Stimulated activated CD4-positive, alpha-beta T cell treated with anti-CD3 and anti-CD28 coated beads, Interleukin-12 subunit alpha, Interleukin-12 subunit beta, amount 100 ng/mL, for 24 hours (primary cell): ENCODE data around the gene ST7.

Experiments
- DNase-seq, 2 experiments: peaks; one replicate each; pipeline ENCODE4 v3.0.0-alpha.2; 2020; ENCODE audit warnings: low read depth in 2 of 2

ST7 gene

DNA sequence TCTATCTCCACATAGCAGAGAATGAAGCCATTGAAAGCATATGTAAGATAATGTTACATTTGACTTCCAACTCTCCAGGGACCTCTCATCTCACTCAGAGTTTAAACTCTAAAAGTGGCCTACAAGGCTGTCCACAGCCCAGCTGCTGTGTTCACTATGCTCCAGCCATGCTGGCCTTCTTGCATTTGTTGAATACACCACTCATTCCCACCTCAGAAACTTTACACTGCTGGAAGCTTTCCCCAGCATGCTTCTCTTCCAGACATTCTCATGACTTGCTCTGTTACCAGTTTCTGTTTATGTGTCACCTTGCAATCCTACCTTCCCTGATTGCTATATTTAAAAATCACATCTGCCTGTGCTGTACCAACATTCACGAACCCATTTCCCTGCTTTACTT lies 202.4 kb downstream of the ST7 start:
- no peak for DNase-seq

DNA sequence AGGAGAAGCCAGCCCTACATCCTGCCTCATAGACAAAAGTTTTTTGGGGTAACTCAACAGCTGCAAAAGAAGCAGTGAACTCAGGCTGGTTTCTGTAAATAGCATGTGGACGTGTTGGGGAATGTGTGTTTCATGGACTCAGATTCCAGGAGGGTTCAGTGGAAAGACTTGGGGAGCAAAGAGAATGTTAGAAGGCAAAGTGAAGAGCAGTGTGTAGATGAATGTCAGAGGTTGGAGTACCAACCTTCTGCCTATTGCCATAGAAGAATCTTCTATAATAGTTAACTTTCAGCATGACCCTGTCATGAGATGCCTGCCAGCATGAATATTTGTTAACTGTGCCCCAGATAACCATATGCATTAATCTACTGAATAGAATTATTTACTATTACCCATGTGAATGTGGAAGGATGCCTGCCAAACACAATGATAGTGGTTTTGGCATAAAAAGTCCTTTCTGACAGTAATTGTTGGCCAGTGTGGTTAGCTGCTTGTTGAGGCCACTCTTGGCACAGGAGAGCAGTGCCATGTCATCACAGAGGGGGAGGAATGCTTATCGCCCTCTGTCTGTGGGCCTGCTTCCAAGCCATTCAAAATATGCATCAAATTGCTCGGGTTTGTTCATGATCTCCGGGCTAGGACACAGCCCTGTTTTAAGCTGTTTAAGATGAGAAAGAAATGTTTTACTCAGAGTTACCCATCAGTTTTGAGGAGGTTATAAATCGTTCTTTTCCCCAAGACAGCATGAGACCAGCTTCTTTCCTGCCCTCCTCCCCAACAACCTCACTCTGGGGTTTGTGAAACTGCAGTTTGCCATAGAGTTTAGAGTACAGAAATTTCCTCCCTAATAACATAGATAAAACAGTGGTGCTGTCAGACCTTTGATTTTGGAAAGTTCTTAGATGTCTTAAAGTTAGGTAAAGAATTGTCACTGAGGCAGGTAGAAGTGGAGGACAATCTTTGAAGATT lies 204.2 kb downstream of the ST7 start:
- no peak for DNase-seq

- no peak for DNase-seq
These were observed 205.8 kb downstream of the ST7 start for GRCh38 chr7:117158941-117159697.

DNA sequence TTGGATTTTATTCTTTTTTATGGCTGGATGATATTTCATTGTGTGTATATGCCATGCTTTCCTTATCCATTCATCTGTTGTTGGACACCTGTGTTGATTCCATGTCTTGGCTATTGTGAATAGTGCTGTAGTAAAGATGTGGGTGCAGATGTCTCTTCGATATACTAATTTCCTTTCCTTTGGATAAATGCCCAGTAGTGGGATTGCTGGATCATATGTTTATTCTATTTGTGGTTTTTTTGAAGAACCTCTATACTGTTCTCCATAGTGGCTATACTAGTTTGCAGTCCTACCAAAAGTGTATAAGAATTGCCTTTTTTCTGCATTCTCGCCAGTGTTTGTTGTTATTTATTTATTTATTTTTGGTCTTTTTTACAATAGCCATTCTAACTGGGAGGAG lies 209.8 kb downstream of the ST7 start:
- no peak for DNase-seq

GRCh38 chr7:117164620-117165019 lies 211.3 kb downstream of the ST7 start:
- no peak for DNase-seq

DNA sequence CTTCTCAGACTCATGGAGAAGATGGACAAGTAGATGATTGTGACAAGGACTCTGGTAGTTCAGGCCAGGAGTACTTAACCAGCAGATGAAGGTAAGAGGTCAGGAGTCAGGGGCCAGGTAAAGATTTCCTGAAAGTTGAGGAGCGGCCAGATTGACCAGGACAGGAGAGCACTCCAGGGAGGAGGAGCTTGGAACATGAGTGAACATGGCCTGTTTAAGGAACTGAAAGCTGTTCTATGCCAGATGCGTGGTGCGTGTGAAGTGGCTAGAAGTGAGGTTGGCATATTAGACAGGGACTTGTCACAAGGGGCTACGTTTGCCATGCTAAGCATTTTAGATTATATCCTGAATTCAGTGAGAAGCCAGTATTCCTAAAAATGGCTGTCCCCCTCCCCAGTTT lies 212.4 kb downstream of the ST7 start:
- no peak for DNase-seq

DNA sequence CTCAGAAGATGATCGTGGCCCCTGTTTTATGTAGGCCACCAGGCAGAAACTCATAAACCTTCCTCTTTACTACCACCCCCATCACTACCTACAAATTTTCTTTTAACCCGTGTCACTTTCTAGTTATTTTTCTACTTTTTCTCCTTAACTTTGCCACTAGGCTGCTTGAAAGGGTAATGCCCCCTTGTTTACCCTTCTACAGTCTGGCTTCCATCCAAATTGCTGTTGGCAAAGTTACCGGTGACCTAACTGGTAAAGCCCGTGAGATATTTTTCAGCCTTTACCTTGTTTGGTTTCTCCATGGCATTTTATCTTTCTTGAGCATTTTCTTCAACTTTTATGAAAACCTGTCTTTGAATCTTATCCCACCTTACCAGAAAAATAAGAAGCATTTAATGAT lies 216.6 kb downstream of the ST7 start:
- no peak for DNase-seq

- no peak for DNase-seq
These were observed 217.8 kb downstream of the ST7 start for GRCh38 chr7:117171106-117171505.

DNA sequence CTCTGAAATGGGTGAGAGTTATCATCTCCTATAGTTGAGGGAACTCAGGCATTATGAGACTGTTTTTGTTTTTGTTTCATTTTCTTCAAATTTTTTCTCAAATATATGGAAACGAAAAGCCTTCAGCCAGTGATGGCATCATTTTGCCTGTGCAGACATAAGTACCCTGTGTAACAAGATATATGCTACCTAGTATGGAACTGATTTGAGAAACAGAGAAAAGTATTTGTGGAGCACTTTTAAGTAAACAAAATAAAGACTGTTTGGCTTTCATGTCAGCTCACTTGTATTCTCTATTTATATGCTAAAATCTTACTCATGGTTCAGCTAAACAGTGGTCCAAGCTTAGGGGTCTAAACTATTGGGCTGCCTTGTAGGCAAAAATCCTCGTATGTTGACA lies 219.0 kb downstream of the ST7 start:
- no peak for DNase-seq

DNA sequence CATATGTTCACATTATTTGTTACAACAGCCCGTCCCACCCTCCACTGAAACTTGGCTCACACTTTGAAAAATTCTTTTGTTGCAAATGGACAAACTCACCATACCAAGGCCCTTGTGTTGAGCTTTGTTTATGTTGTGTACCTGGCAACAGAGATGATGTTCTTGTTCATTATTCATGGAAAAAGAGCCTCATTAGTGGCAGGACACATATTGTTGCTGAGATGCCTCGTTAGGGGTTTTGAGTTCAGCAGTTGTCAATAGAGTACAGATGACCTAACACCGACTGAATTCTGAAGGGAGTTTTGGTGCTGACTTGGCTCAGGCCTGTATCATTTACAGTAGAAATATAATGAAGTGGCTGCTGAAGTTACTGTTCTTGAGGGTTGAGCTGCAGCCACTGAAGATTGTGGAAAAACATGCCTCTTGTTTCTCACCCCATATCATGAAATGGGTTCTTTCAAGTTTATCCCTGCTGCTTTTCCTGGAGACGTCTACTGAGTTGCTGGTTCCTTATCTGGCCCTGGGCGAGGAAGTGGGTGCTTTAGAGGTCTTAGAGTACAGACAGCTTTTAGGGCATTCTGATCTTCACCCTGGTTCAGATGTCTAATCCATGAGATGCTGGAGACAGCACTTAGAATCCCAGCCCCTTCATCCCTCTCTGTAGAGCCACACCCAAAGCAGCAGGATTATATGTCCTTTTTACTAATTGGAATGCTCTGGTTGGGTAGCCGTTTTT lies 219.9 kb downstream of the ST7 start:
- DNase-seq, result no peak

DNA sequence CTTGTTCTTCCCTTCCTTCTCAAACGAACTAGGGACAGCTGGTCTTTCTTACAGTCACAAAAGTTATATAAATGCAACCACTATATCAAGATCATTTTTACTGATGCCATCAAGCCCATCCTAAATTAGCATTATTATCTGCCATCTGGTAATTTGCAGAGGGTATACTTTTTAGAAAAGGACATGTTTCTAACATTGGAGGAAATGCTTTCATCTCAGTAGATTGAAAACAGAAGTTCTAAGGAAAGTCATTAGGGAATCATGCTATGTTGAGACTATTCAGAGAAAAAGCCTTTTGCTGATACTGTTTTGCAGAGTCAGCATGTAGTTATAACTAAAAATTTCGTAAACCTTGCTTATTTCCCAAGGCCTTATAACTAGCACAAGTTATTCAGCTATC lies 222.9 kb downstream of the ST7 start:
- DNase-seq, result no peak

DNA sequence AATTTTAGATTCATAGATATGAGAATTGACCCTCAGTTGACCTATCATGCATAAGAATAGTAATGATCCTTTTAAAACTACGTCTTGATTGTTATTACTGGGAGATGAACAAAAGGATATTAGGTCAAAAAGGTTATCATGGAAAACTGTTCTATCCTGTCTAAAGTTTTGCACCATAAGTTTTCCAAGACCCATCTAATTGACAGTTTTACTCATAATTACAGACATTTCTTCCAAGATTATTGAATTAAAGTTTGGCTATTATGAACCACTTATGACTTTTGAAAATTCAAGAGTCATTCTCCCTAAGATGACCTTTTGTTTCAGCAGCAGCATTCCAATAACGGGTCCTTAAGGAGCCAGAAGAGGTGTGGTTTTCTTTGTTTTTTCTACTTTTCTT lies 225.3 kb downstream of the ST7 start:
- no peak for DNase-seq

DNA sequence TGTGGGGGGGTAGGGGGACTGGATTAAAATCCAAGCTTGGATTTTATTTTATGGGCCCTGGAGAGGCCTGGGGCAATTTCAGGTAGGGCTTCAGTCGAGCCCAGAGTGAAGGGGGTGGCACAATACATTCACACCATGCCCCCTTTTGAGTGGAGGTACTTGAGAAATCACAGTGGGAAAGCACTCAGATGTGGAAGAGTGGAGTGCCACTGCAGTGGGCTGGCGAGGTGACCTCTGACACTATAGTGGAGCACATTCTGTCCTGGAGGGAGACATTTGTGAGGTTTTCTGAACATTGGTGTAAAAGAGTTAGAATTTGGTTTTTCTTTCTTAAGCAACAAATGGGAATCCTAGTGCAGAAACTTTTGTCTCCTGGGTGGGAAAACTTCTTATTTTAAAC lies 226.4 kb downstream of the ST7 start:
- DNase-seq, result no peak

GRCh38 chr7:117183729-117184128 lies 230.4 kb downstream of the ST7 start:
- no peak for DNase-seq

DNA sequence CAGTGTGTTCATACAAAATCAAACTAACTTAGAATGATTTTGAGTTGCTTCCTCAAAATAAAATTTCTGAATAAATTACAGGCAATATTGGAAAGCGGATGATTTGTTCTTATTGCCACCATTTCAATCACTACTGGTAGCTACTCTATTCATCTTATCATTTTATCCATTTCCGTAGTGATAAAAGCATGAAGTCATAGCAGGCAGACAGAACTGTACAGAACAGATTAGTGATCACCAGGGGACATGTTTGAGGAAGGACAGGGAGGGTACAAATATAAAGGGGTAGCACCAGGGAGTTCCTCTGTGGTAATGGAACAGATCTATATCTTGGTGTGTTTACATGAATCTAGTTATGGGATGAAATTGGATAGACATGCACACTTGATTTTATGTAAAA lies 231.1 kb downstream of the ST7 start:
- no peak for DNase-seq

DNA sequence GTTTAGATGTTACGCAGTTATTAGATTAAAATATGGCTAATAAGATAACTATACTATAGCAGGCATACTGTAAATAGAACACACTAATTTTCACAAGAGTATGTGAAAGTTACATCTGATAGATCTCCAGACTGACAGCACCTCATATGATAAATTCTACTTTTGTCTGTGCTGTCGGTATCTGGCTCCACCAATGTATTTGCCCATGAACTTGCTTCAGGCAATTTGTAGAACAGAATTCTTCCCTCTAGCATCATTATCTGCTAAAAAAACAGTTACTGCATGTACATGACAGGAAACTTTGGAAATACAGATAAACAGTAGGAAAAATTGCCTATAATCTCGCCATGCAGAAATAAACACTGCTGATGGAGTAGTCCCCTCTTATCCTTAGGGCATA lies 231.8 kb downstream of the ST7 start:
- DNase-seq, result no peak

- no peak for DNase-seq
These were observed 233.1 kb downstream of the ST7 start for GRCh38 chr7:117186218-117187010.

GRCh38 chr7:117188376-117188775 lies 235.1 kb downstream of the ST7 start:
- no peak for DNase-seq

DNA sequence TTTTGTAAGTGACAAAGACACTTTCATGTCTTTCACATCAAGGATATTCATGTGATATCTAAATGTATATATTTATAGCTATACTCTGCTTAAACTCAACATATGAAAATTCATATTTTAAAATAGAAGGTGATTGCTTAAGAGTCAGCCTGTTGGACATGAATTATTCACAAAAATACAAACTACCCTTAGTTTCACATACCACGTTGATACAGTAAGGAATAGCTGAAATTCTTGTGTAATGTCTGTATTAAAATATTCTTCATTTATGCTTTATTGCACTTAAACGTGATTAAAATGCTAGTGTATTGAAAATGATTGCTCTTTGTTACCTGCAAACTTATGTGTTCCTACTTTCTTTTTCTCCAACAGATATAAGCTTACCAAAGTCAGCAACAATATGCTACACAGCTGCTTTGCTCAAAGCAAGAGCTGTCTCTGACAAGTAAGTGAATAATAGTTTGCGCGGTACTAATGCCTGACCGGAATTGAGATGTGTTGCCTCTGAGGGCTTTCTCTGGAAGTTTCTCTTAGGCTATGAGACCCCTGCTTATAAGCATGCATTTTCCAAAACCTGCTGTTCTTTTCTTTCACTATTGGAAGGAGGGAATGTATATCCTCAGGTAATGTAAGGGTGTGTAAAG lies 235.8 kb downstream of the ST7 start:
- DNase-seq, result no peak

- no peak for DNase-seq
These were observed 236.8 kb downstream of the ST7 start for GRCh38 chr7:117190104-117190503.
